ENCODE results near the gene ADARB1.

DNA sequence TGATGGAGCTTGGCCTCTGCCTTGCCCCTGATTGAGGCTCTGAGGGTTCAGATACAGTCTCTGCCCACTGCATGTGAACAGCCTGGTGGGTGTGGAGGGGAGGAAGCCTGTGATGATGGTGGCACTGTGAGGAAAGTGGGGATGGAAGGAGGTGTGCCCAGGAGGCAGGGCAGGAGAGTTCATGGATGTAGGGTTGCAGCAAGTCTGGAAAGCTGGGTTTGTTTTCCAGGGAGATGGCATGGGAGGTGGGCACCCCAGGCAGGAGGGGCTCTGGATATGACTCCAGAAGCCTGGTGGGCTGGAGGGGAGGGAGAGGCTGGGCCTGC lies 63.2 kb downstream of the ADARB1 start:
- TF ChIP-seq, protein P1, sequence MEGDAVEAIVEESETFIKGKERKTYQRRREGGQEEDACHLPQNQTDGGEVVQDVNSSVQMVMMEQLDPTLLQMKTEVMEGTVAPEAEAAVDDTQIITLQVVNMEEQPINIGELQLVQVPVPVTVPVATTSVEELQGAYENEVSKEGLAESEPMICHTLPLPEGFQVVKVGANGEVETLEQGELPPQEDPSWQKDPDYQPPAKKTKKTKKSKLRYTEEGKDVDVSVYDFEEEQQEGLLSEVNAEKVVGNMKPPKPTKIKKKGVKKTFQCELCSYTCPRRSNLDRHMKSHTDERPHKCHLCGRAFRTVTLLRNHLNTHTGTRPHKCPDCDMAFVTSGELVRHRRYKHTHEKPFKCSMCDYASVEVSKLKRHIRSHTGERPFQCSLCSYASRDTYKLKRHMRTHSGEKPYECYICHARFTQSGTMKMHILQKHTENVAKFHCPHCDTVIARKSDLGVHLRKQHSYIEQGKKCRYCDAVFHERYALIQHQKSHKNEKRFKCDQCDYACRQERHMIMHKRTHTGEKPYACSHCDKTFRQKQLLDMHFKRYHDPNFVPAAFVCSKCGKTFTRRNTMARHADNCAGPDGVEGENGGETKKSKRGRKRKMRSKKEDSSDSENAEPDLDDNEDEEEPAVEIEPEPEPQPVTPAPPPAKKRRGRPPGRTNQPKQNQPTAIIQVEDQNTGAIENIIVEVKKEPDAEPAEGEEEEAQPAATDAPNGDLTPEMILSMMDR (conservative IDR thresholded peaks at IDR 0.05): no peak
- no peak for TF ChIP-seq ZFX (IDR thresholded peaks at IDR 0.05)

All from C4-2B (cell line).